Uterus (tissue), 4 donors: ENCODE measurements around the gene CTNNBIP1. TPM values are rescaled to one million over a fixed set of nuclear protein-coding genes. Genes with fewer than 3 reads are reported as not detected.
A peak's percentile ranks its signal among the peaks of the same experiment; 100 is the strongest.

Source experiments
- DNase-seq, 2 donors: peaks; one replicate each; pipeline ENCODE4 v3.0.0-alpha.2; 2019 to 2020
- H3K27ac ChIP-seq, 2 donors: fragments of 200-600 bp; sonication (generic); 1 replicate in 1 of 2; 2 replicates in 1 of 2; pipeline ENCODE4 v1.5.1; 2016 to 2018
- H3K27me3 ChIP-seq, 2 donors: fragments of 200-600 bp; sonication (generic); one replicate each; pipeline ENCODE4 v1.5.1; 2018 to 2019; ENCODE audit warnings: control low read depth in 1 of 2
- H3K36me3 ChIP-seq, 2 donors: fragments of 200-600 bp; sonication (generic); one replicate each; pipeline ENCODE4 v1.5.1; 2019; ENCODE audit warnings: control low read depth in 1 of 2
- H3K4me1 ChIP-seq, 2 donors: fragments of 200-600 bp; sonication (generic); one replicate each; pipeline ENCODE4 v1.5.1; 2018 to 2019; ENCODE audit warnings: control low read depth in 1 of 2
- H3K4me3 ChIP-seq, 2 donors: fragments of 200-600 bp; sonication (generic); 1 replicate in 1 of 2; 2 replicates in 1 of 2; pipeline ENCODE4 v1.5.1; 2018 to 2019; ENCODE audit warnings: mild to moderate bottlenecking in 1 of 2
- H3K9me3 ChIP-seq, 2 donors: fragments of 200-600 bp; sonication (generic); one replicate each; pipeline ENCODE4 v1.5.1; 2019; ENCODE audit warnings: control low read depth in 1 of 2
- POLR2A ChIP-seq, 2 donors: fragments of 450-650 bp; IDR thresholded peaks; one replicate each; pipeline ENCODE4 v1.6.1; 2016; ENCODE audit warnings: antibody characterized with exemption in 2 of 2, mild to moderate bottlenecking in 1 of 2, moderate library complexity in 1 of 2
- intact Hi-C: fragments of 100-400 bp; cut with DNase I; formaldehyde crosslinking; loops from one replicate; pipeline ENCODE4 v1.15.1; 2023; ENCODE audit warnings: low total_unique reads
- total RNA-seq, 4 donors: library from RNA; depleted of rRNA in 3 of 4; stranded (reverse); fragments of >200 nt in 3 of 4; gene quantifications; one replicate each; pipeline versions ENCODE4 v1.1.0 to v1.2.4, GENCODE V29; 2014 to 2023
- TF ChIP-seq, protein P1 (sequence below), 4 experiments: fragments of 200-600 bp in 2 of 4; fragments of 450-650 bp in 2 of 4; sonication (generic) in 2 of 4; IDR thresholded peaks; one replicate each; pipeline ENCODE4 v1.5.1; 2016 to 2019; ENCODE audit warnings: antibody characterized with exemption in 4 of 4, mild to moderate bottlenecking in 2 of 4, moderate library complexity in 1 of 4
- donor health status: DM: yes; HTN: yes; CAD: no.

The CTNNBIP1 gene
- total RNA-seq, 4 donors from 2014 or later: 4.7 to 26.6 (median 13.6) TPM

- H3K4me1 ChIP-seq: peaks cover 0 to 3% of the 10 kb centered on the region in 2 donors
- H3K36me3 ChIP-seq: no peaks in the 10 kb centered on the region
- no peaks in the 10 kb centered on the region for H3K27me3 ChIP-seq
- TF ChIP-seq, protein P1, sequence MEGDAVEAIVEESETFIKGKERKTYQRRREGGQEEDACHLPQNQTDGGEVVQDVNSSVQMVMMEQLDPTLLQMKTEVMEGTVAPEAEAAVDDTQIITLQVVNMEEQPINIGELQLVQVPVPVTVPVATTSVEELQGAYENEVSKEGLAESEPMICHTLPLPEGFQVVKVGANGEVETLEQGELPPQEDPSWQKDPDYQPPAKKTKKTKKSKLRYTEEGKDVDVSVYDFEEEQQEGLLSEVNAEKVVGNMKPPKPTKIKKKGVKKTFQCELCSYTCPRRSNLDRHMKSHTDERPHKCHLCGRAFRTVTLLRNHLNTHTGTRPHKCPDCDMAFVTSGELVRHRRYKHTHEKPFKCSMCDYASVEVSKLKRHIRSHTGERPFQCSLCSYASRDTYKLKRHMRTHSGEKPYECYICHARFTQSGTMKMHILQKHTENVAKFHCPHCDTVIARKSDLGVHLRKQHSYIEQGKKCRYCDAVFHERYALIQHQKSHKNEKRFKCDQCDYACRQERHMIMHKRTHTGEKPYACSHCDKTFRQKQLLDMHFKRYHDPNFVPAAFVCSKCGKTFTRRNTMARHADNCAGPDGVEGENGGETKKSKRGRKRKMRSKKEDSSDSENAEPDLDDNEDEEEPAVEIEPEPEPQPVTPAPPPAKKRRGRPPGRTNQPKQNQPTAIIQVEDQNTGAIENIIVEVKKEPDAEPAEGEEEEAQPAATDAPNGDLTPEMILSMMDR (IDR thresholded peaks at IDR 0.05): no peak
- no peak for TF ChIP-seq POLR2A (IDR thresholded peaks at IDR 0.05)
- intact Hi-C loops: no loop called here
- H3K4me3 ChIP-seq: no peak overlapping the region
- H3K27ac ChIP-seq: peak overlapping the region in 1 of 2 donors; percentile 20
- DNase-seq: no peak
- H3K9me3 ChIP-seq: no peaks in the 10 kb centered on the region
Observed at GRCh38 chr1:9900142-9901043, 9.7 kb downstream of the CTNNBIP1 start.

GRCh38 chr1:9894115-9894514, 16.0 kb downstream of the CTNNBIP1 start:
- H3K4me3 ChIP-seq: no peak overlapping the region
- H3K27me3 ChIP-seq: no peaks in the 10 kb centered on the region
- peaks cover 0 to 5% of the 10 kb centered on the region in 2 donors for H3K4me1 ChIP-seq
- H3K9me3 ChIP-seq: no peaks in the 10 kb centered on the region
- TF ChIP-seq POLR2A (IDR thresholded peaks at IDR 0.05): no peak
- TF ChIP-seq, protein P1 (IDR thresholded peaks at IDR 0.05): no peak
- intact Hi-C loops: no loop called here
- DNase-seq: no peak
- peak overlapping the region in 1 of 2 donors; percentile 74 for H3K27ac ChIP-seq
- no peaks in the 10 kb centered on the region for H3K36me3 ChIP-seq

DNA sequence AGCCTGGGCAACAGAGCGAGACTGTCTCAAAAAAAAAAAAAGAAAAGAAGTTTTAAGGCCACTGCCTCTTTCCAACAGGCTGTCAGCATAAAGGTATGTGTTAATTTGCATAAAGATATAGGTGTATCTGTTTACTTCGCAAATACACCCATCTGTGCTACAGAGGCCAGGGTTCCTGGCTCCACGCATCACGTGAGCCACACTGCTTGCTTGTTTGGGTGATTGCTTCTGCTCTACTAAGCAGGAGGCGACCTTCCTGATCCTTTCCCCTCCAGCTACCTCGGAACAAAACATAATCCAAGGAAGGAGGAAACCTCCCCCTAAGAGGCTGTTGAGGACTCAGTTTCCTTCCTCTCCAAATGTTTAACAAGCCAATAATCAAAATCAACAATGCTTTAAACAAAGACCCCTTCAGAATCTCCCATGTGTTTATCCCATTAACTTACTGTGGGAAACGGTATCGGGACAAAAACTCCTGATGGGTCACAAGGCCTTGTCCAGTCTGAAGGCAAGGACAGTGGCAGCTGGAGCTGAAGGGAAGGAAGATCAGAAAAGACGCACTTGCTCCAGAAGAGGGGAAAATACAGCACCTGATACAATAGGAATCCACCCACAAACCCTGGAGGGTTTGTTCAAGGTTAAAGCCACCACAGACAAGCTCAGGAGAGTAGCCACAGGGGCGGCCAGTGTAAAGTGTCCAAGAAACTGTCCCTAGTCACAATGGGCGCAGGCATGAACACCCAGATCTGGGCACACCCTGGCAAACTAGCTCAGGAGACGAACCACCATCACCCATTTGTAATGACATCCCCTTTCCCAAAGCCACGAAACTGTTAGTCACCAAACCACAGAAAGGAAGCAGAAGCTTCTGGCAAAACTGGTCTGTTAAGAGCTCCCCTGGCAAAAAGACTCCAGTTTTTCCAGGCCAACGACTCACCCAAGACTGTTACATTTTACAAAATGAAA, 17.2 kb downstream of the CTNNBIP1 start:
- Histone ChIP-seq H3K27ac (peak overlapping the region; percentile 19 to 74), H3K36me3 (no peaks in the 10 kb centered on the region), H3K4me3 (no peak overlapping the region), H3K4me1 (peaks cover 0 to 5% of the 10 kb centered on the region in 2 donors), H3K9me3 (no peaks in the 10 kb centered on the region), H3K27me3 (no peaks in the 10 kb centered on the region)
- TF ChIP-seq, protein P1 (IDR thresholded peaks at IDR 0.05): no peak
- no peak for TF ChIP-seq POLR2A (IDR thresholded peaks at IDR 0.05)
- no peak for DNase-seq
- intact Hi-C loops: no loop called here

GRCh38 chr1:9891207-9891606, 18.9 kb downstream of the CTNNBIP1 start:
- TF ChIP-seq, protein P1 (IDR thresholded peaks at IDR 0.05): no peak
- TF ChIP-seq POLR2A (IDR thresholded peaks at IDR 0.05): no peak
- peaks cover 0 to 5% of the 10 kb centered on the region in 2 donors for H3K4me1 ChIP-seq
- no peaks in the 10 kb centered on the region for H3K27me3 ChIP-seq
- no peaks in the 10 kb centered on the region for H3K36me3 ChIP-seq
- intact Hi-C loops: no loop called here
- no peak for DNase-seq
- H3K9me3 ChIP-seq: no peaks in the 10 kb centered on the region
- H3K4me3 ChIP-seq: no peak overlapping the region
- H3K27ac ChIP-seq: peak overlapping the region; percentile 32 to 62
